Esophagus (tissue), 2 donors: Measurements from ENCODE around the gene HIGD1C. TPM values are rescaled to one million over a fixed set of nuclear protein-coding genes. Genes with fewer than 3 reads are reported as not detected.
"Not testable (repeated sequence)": the region's sequence is repeated elsewhere in the genome, so short reads cannot be mapped to it uniquely, and the experiment has no call there.

ENCODE experiments used
- H3K27ac ChIP-seq, 2 donors: one replicate each; pipeline ENCODE4 v1.5.1; 2013; ENCODE audit warnings: low read depth in 2 of 2, mild to moderate bottlenecking in 2 of 2, inconsistent platforms in 1 of 2, low read length in 1 of 2, moderate library complexity in 1 of 2
- H3K27me3 ChIP-seq, 2 donors: one replicate each; pipeline ENCODE4 v1.6.1; 2013; ENCODE audit warnings: low read length in 2 of 2, control low read depth in 1 of 2, mild to moderate bottlenecking in 1 of 2; ENCODE audit not compliant: insufficient read depth in 2 of 2, control insufficient read depth in 1 of 2
- H3K36me3 ChIP-seq, 2 donors: one replicate each; pipeline ENCODE4 v1.6.1; 2013; ENCODE audit warnings: low read length in 1 of 2; ENCODE audit not compliant: control insufficient read depth in 2 of 2, insufficient read depth in 2 of 2
- H3K4me1 ChIP-seq, 2 donors: one replicate each; pipeline ENCODE4 v1.6.1; 2013; ENCODE audit warnings: low read length in 1 of 2; ENCODE audit not compliant: control insufficient read depth in 2 of 2, insufficient read depth in 2 of 2
- H3K4me3 ChIP-seq, 2 donors: one replicate each; pipeline ENCODE4 v1.5.1; 2013; ENCODE audit warnings: low read length in 2 of 2, mild to moderate bottlenecking in 2 of 2, low read depth in 1 of 2, moderate library complexity in 1 of 2
- H3K9me3 ChIP-seq, 2 donors: one replicate each; pipeline ENCODE4 v1.6.1; 2013; ENCODE audit warnings: mild to moderate bottlenecking in 2 of 2, low read depth in 1 of 2, low read length in 1 of 2, moderate library complexity in 1 of 2; ENCODE audit not compliant: control insufficient read depth in 2 of 2, insufficient read depth in 1 of 2
- WGBS, 2 donors: extraction: QIAGEN DNeasy Blood & Tissue Kit; methylation state at CpG; one replicate each; pipeline ENCODE4 v1.1.7; 2013; 5-methylcytosine and 5-hydroxymethylcytosine counted together
- polyA plus RNA-seq, 2 donors: library from polyadenylated mRNA; stranded (reverse); fragments of 200-250 nt; gene quantifications; one replicate each; pipeline ENCODE4 v1.2.3, GENCODE V29; 2013
- donor health status: healthy with polysubstance abuse.
- donor health status: Bipolar disorder and iron deficiency.

HIGD1C gene
- polyA plus RNA-seq, 2 donors, result not detected

DNA sequence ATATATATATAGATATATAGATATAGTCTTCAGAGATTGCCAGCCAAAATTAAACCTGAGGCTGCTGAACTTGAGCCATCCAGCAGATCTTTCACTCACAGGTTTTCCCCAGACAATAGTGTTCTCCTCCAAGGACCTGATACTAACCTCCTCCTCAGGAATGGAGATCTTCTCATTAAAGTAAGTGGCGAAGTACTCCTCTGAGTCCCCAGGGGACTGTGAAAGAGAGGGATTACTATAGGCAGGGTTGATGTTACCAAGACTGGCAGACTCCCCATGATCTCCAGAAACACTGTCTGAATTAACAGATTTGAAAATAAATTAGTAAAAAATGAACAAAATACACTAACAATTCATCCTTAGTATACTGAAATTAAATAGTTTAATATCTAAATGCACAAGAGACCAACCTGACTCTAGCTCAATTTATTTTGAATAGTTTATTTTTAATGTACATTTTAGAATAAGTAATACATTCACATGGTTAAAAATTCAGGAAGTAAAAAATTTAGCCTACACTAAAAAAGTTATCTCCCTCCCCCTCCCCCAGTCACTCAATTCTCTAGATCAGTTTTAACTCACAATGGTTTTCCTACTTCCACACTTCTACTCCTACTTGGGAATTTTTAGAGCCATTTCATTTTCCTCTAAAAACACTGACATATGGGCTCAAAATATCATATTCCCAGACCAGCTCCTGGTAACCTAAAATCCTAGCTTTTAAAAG is 56.1 kb downstream of the HIGD1C start:
- no peaks in the 10 kb centered on the region for H3K27me3 ChIP-seq
- H3K4me3 ChIP-seq, result no peak overlapping the region
- no peaks in the 10 kb centered on the region for H3K4me1 ChIP-seq
- H3K36me3 ChIP-seq, result peaks cover 3 to 5% of the 10 kb centered on the region in 2 donors
- no peaks in the 10 kb centered on the region for H3K9me3 ChIP-seq
- WGBS, 2 donors, result 89 to 92% methylated on average over 1 of the region's 1 CpG
- H3K27ac ChIP-seq, result no peak overlapping the region

- WGBS, 2 donors, result 67 to 73% methylated on average over 8 of the region's 8 CpGs
- H3K9me3 ChIP-seq, result no peaks in the 10 kb centered on the region
- H3K27me3 ChIP-seq, result no peaks in the 10 kb centered on the region
- H3K4me1 ChIP-seq, result no peaks in the 10 kb centered on the region
- H3K4me3 ChIP-seq, result no peak overlapping the region
- no peak overlapping the region for H3K27ac ChIP-seq
- peaks cover 3 to 5% of the 10 kb centered on the region in 2 donors for H3K36me3 ChIP-seq
These were observed 56.7 kb downstream of the HIGD1C start for GRCh38 chr12:51009056-51009440.

GRCh38 chr12:51011955-51012354 is 59.6 kb downstream of the HIGD1C start:
- WGBS, 2 donors, result 41 to 56% methylated on average over 4 of the region's 4 CpGs
- Histone ChIP-seq H3K36me3 (no peaks in the 10 kb centered on the region), H3K4me1 (no peaks in the 10 kb centered on the region), H3K27ac (no peak overlapping the region), H3K4me3 (no peak overlapping the region), H3K27me3 (no peaks in the 10 kb centered on the region), H3K9me3 (no peaks in the 10 kb centered on the region)

GRCh38 chr12:51012570-51013236 is 60.4 kb downstream of the HIGD1C start:
- H3K4me3 ChIP-seq, result no peak overlapping the region
- H3K9me3 ChIP-seq, result no peaks in the 10 kb centered on the region
- H3K36me3 ChIP-seq, result no peaks in the 10 kb centered on the region
- H3K4me1 ChIP-seq, result no peaks in the 10 kb centered on the region
- 80 to 84% methylated on average over 5 of the region's 5 CpGs for WGBS, 2 donors
- H3K27ac ChIP-seq, result no peak overlapping the region
- no peaks in the 10 kb centered on the region for H3K27me3 ChIP-seq

DNA sequence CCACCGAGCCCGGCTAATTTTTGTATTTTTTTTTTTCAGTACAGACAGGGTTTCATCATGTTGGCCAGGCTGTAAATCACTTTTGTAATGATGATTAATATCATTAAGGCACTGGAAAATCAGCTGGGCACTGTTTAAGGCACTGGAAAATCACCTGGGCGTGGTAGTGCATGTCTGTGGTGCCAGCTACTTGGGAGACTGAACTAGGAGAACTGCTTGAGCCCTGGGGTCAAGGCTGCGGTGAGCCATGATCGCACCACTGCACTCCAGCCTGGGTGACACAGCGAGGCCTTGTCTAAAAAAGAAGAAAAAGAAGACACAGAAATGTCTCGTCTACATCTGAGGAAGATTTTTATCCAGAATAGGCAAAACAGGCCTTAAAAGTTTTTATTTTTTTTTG is 61.1 kb downstream of the HIGD1C start:
- Histone ChIP-seq H3K36me3 (no peaks in the 10 kb centered on the region), H3K27me3 (no peaks in the 10 kb centered on the region), H3K4me1 (no peaks in the 10 kb centered on the region), H3K27ac (no peak overlapping the region), H3K9me3 (no peaks in the 10 kb centered on the region), H3K4me3 (no peak overlapping the region)
- WGBS, 2 donors, result 75 to 81% methylated on average over 7 of the region's 7 CpGs

DNA sequence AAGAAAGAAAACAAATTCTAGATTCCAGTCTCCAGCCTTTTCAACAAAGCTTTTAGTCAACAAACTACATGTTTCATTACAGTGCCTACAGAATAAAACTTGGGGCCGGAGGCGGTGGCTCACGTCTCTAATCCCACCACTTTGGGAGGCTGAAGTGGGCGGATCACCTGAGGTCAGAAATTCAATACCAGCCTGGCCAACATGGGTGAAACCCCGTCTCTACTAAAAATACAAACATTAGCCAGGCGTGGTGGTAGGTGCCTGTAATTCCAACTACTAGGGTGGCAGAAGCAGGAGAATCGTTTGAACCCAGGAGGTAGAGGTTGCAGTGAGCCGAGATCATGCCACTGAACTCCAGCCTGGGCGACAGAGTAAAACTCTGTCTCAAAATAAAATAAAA is 62.1 kb downstream of the HIGD1C start:
- WGBS, 2 donors, result 86 to 90% methylated on average over 9 of the region's 9 CpGs
- not testable (repeated sequence) for H3K4me3 ChIP-seq, H3K4me1 ChIP-seq, H3K27ac ChIP-seq, H3K36me3 ChIP-seq, H3K27me3 ChIP-seq, H3K9me3 ChIP-seq

- Histone ChIP-seq H3K4me1 (no peaks in the 10 kb centered on the region), H3K27me3 (no peaks in the 10 kb centered on the region)
These were observed 65.1 kb downstream of the HIGD1C start for GRCh38 chr12:51017452-51017851.

DNA sequence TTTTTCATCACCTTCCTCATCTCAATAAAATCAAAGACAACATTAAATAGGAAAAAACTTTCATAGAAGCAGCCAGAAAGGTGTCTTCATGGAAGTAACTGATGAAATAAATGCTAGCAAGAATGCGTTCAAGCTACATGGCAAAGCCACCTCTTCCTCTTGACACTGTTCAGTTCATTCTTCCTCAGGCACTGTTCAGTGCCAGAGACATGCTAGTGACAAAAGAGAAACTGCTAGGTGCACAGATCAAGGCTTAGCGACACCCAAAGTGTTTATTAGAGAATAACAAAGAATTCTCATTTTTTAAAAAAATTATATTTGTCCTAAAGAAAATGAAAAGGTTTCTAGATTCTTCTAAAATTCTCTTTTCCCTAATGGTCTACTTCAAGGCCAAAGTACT is 66.6 kb downstream of the HIGD1C start:
- Histone ChIP-seq H3K27me3 (no peaks in the 10 kb centered on the region), H3K36me3 (no peaks in the 10 kb centered on the region), H3K4me3 (no peak overlapping the region), H3K27ac (no peak overlapping the region), H3K4me1 (no peaks in the 10 kb centered on the region), H3K9me3 (no peaks in the 10 kb centered on the region)
- WGBS, 2 donors, result 89 to 90% methylated on average over 2 of the region's 2 CpGs

More at GRCh38 chr12:51017452-51017851, 65.1 kb downstream of the HIGD1C start:
- Histone ChIP-seq H3K27ac (no peak overlapping the region), H3K9me3 (no peaks in the 10 kb centered on the region), H3K36me3 (no peaks in the 10 kb centered on the region), H3K4me3 (no peak overlapping the region)

GRCh38 chr12:51019927-51020326 is 67.6 kb downstream of the HIGD1C start:
- Histone ChIP-seq H3K27ac (no peak overlapping the region), H3K9me3 (no peaks in the 10 kb centered on the region), H3K36me3 (no peaks in the 10 kb centered on the region), H3K4me3 (no peak overlapping the region), H3K4me1 (no peaks in the 10 kb centered on the region), H3K27me3 (no peaks in the 10 kb centered on the region)
- 83 to 93% methylated on average over 2 of the region's 2 CpGs for WGBS, 2 donors
